Left ventricle myocardium inferior (tissue), 1 donor: ENCODE data around the gene NR2E1. TPM values are rescaled to one million over a fixed set of nuclear protein-coding genes. Genes with fewer than 3 reads are reported as not detected.

Source experiments
- DNase-seq: peaks from one replicate; pipeline ENCODE4 v3.0.0-alpha.2; 2020
- H3K27ac ChIP-seq: fragments of 200-600 bp; replicated peaks from 2 replicates; pipeline ENCODE4 v1.8.0; 2021
- H3K27me3 ChIP-seq: fragments of 200-600 bp; 2 replicates; pipeline ENCODE4 v1.8.0; 2021; ENCODE audit warnings: low read depth
- H3K36me3 ChIP-seq: fragments of 200-600 bp; 2 replicates; pipeline ENCODE4 v1.8.0; 2021
- H3K4me1 ChIP-seq: fragments of 200-600 bp; 2 replicates; pipeline ENCODE4 v1.8.0; 2021
- H3K4me3 ChIP-seq: fragments of 200-600 bp; 2 replicates; pipeline ENCODE4 v1.8.0; 2021; ENCODE audit warnings: mild to moderate bottlenecking, moderate library complexity
- H3K9me3 ChIP-seq: fragments of 200-600 bp; replicated peaks from 2 replicates; pipeline ENCODE4 v1.8.0; 2021
- CTCF ChIP-seq: fragments of 200-600 bp; IDR thresholded peaks from 2 replicates; pipeline ENCODE4 v1.8.0; 2021; ENCODE audit warnings: antibody characterized with exemption, mild to moderate bottlenecking, borderline replicate concordance
- intact Hi-C: fragments of 100-400 bp; cut with micrococcal nuclease; formaldehyde crosslinking; loops from one replicate; pipeline ENCODE4 v1.11.0; 2022
- total RNA-seq: library from RNA; stranded (reverse); fragmentation: NEBNext Ultra II Directional; extraction: Animal tissue kit (Norgen Biotek cat#: 25700); gene quantifications from one replicate; pipeline ENCODE4 v1.2.1, GENCODE V29; 2021
- donor health status: DM: no; HTN: yes; CAD: no; lungs with severe emphysema.

NR2E1 gene
- total RNA-seq, 1 donor from 2014 or later, result not detected

GRCh38 chr6:108209738-108210137 is 43.9 kb downstream of the NR2E1 start:
- no peak for TF ChIP-seq CTCF
- intact Hi-C loops, result no loop called here
- Histone ChIP-seq H3K9me3 (no peaks in the 10 kb centered on the region), H3K4me3 (no peak overlapping the region), H3K36me3 (peaks cover 31% of the 10 kb centered on the region), H3K27me3 (no peaks in the 10 kb centered on the region), H3K4me1 (peaks cover 16% of the 10 kb centered on the region), H3K27ac (no peak overlapping the region)
- DNase-seq, result no peak

- Histone ChIP-seq H3K27ac (no peak overlapping the region), H3K4me3 (no peak overlapping the region), H3K36me3 (peaks cover 35% of the 10 kb centered on the region), H3K9me3 (no peaks in the 10 kb centered on the region), H3K27me3 (no peaks in the 10 kb centered on the region), H3K4me1 (peaks cover 16% of the 10 kb centered on the region)
- no peak for TF ChIP-seq CTCF
- intact Hi-C loops, result no loop called here
- no peak for DNase-seq
Observed at GRCh38 chr6:108210556-108210955, 44.7 kb downstream of the NR2E1 start.

GRCh38 chr6:108211671-108212070 is 45.8 kb downstream of the NR2E1 start:
- Histone ChIP-seq H3K27ac (no peak overlapping the region), H3K4me1 (peaks cover 16% of the 10 kb centered on the region), H3K9me3 (no peaks in the 10 kb centered on the region), H3K4me3 (no peak overlapping the region), H3K27me3 (no peaks in the 10 kb centered on the region), H3K36me3 (peaks cover 41% of the 10 kb centered on the region)
- intact Hi-C loops, result no loop called here
- no peak for TF ChIP-seq CTCF
- DNase-seq, result no peak

GRCh38 chr6:108222064-108222463 is 56.2 kb downstream of the NR2E1 start:
- no peak overlapping the region for H3K27ac ChIP-seq
- H3K9me3 ChIP-seq, result no peaks in the 10 kb centered on the region
- no peak overlapping the region for H3K4me3 ChIP-seq
- intact Hi-C loops, result no loop called here
- no peak for TF ChIP-seq CTCF
- no peak for DNase-seq
- peaks cover 56% of the 10 kb centered on the region for H3K36me3 ChIP-seq
- H3K27me3 ChIP-seq, result no peaks in the 10 kb centered on the region
- no peaks in the 10 kb centered on the region for H3K4me1 ChIP-seq

GRCh38 chr6:108222504-108222903 is 56.7 kb downstream of the NR2E1 start:
- H3K27ac ChIP-seq, result no peak overlapping the region
- H3K36me3 ChIP-seq, result peaks cover 52% of the 10 kb centered on the region
- H3K4me3 ChIP-seq, result no peak overlapping the region
- no peaks in the 10 kb centered on the region for H3K27me3 ChIP-seq
- DNase-seq, result no peak
- no peaks in the 10 kb centered on the region for H3K4me1 ChIP-seq
- intact Hi-C loops, result no loop called here
- no peak for TF ChIP-seq CTCF
- H3K9me3 ChIP-seq, result no peaks in the 10 kb centered on the region

- H3K9me3 ChIP-seq, result no peaks in the 10 kb centered on the region
- no peak overlapping the region for H3K4me3 ChIP-seq
- no peak for DNase-seq
- peaks cover 14% of the 10 kb centered on the region for H3K36me3 ChIP-seq
- H3K4me1 ChIP-seq, result peaks cover 9% of the 10 kb centered on the region
- no peak for TF ChIP-seq CTCF
- intact Hi-C loops, result no loop called here
- no peaks in the 10 kb centered on the region for H3K27me3 ChIP-seq
- no peak overlapping the region for H3K27ac ChIP-seq
Observed at GRCh38 chr6:108227290-108227689, 61.5 kb downstream of the NR2E1 start.
